Panc1 (cell line): ENCODE results near the gene DLG2. TPM values are rescaled to one million over a fixed set of nuclear protein-coding genes. Genes with fewer than 3 reads are reported as not detected.

Experiments
- ATAC-seq: fragments of 200-7000 bp; cut with Tn5 transposase; 2 replicates; pipeline ENCODE4 v1.9.1; 2020; ENCODE audit warnings: mild to moderate bottlenecking, moderate library complexity
- BruUV-seq: library from RNA; stranded (reverse); fragments of 400-500 nt; replicated peaks from 2 replicates; lab custom pipeline; 2021; lab: Mats Ljungman, UMichigan
- CTCF ChIA-PET: fragments of 300-600 bp; sonication (Branson Sonifier 250); formaldehyde crosslinking; loops from one replicate; lab custom pipeline; 2022; ENCODE audit warnings: antibody characterized with exemption; lab: Charles Lee
- POLR2A ChIA-PET: fragments of 300-600 bp; sonication (Branson Sonifier 250); formaldehyde crosslinking; loops from one replicate; lab custom pipeline; 2022; ENCODE audit warnings: antibody characterized with exemption; lab: Charles Lee
- DNase-seq: peaks from one replicate; pipeline ENCODE4 v3.0.0-alpha.2; 2010; ENCODE audit warnings: low read depth, low spot score
- H3K27ac ChIP-seq: 2 replicates; pipeline ENCODE4 v1.5.1; 2011; ENCODE audit warnings: mild to moderate bottlenecking, low read length, inconsistent platforms
- H3K27me3 ChIP-seq: fragments of 200-500 bp; sonication (Bioruptor generic); 2 replicates; pipeline ENCODE4 v1.6.0; 2014; ENCODE audit warnings: low read length, inconsistent platforms; ENCODE audit not compliant: control insufficient read depth, insufficient read depth
- H3K36me3 ChIP-seq: fragments of 200-500 bp; sonication (Bioruptor generic); 2 replicates; pipeline ENCODE4 v1.5.1; 2014; ENCODE audit warnings: inconsistent platforms, mild to moderate bottlenecking, low read length, moderate library complexity; ENCODE audit not compliant: control insufficient read depth, insufficient read depth
- H3K4me1 ChIP-seq: 2 replicates; pipeline ENCODE4 v1.5.1; 2011; ENCODE audit warnings: inconsistent platforms, mild to moderate bottlenecking, low read length, moderate library complexity; ENCODE audit not compliant: control insufficient read depth, insufficient read depth
- H3K4me3 ChIP-seq, 2 experiments: 2 replicates each; pipeline ENCODE4 v1.5.1; 2011 to 2012; ENCODE audit warnings: low read depth in 2 of 2, low read length in 2 of 2, mild to moderate bottlenecking in 2 of 2, inconsistent platforms in 1 of 2, moderate library complexity in 1 of 2
- H3K9me3 ChIP-seq: fragments of 200-500 bp; sonication (Bioruptor generic); 2 replicates; pipeline ENCODE4 v1.5.1; 2014; ENCODE audit warnings: low read depth, mild to moderate bottlenecking, inconsistent platforms, low read length, moderate library complexity; ENCODE audit not compliant: control insufficient read depth, insufficient read depth
- CTCF ChIP-seq: fragments of 450-650 bp; IDR thresholded peaks from 2 replicates; pipeline ENCODE4 v1.5.1; 2017; ENCODE audit warnings: mild to moderate bottlenecking
- POLR2AphosphoS5 ChIP-seq: IDR thresholded peaks from 2 replicates; pipeline ENCODE4 v1.6.1; 2012; ENCODE audit warnings: mild to moderate bottlenecking, low read depth, low read length, moderate library complexity
- REST ChIP-seq, 2 experiments: IDR thresholded peaks; 2 replicates each; pipeline ENCODE4 v1.6.1; 2011 to 2012; ENCODE audit warnings: low read depth in 2 of 2, control low read depth in 1 of 2, low read length in 1 of 2, mild to moderate bottlenecking in 1 of 2, moderate library complexity in 1 of 2; ENCODE audit not compliant: insufficient read depth in 1 of 2
- SIN3A ChIP-seq: IDR thresholded peaks from 2 replicates; pipeline ENCODE4 v1.6.1; 2012; ENCODE audit warnings: low read depth, mild to moderate bottlenecking, low read length, moderate library complexity, borderline replicate concordance; ENCODE audit not compliant: insufficient read depth
- TCF7L2 ChIP-seq: IDR thresholded peaks from 2 replicates; pipeline ENCODE4 v1.6.1; 2011; ENCODE audit warnings: mild to moderate bottlenecking, low read depth, low read length, inconsistent platforms
- in situ Hi-C: cut with HindIII; loops from 2 replicates; pipeline ENCODE4 v1.10.0; 2016; ENCODE audit warnings: low sequenced_read_pairs, low pct_unique_long_range_greater_than_20kb
- intact Hi-C: fragments of 100-400 bp; cut with micrococcal nuclease; formaldehyde crosslinking; loops from one replicate; pipeline ENCODE4 v1.10.0; 2022; ENCODE audit not compliant: unreplicated experiment
- total RNA-seq: library from RNA; stranded (reverse); gene quantifications from one replicate; pipeline ENCODE4 v1.2.1, GENCODE V29; 2021; ENCODE audit not compliant: unreplicated experiment

DLG2 gene
- total RNA-seq, 1 experiment from 2014 or later: 4.2 TPM

- in situ Hi-C loops: no loop called here
- POLR2A ChIA-PET: interaction anchor here (0.6 to 0.7 kb wide), 2 partner anchors 89 to 229 kb away, joined by 3 to 4 read pairs; no protein-coding TSS in a partner anchor
- Histone ChIP-seq H3K9me3 (no peaks in the 10 kb centered on the region), H3K27ac (no peak overlapping the region), H3K4me3 (no peak overlapping the region), H3K36me3 (no peaks in the 10 kb centered on the region), H3K27me3 (no peaks in the 10 kb centered on the region), H3K4me1 (no peaks in the 10 kb centered on the region)
- DNase-seq (no peak), ATAC-seq (no peak)
- TF ChIP-seq REST (IDR thresholded peaks at IDR 0.05; ENCODE audit: insufficient read depth in 1 of 2, low read depth in 2 of 2, low read length in 1 of 2): no peak
- no peak for TF ChIP-seq POLR2AphosphoS5
- no peak for TF ChIP-seq CTCF
- no peak for TF ChIP-seq TCF7L2
- TF ChIP-seq SIN3A: no peak
- CTCF ChIA-PET: no interaction called here
- intact Hi-C loops: no loop called here
- BruUV-seq: no TSS peak
Observed at GRCh38 chr11:84358034-84358433, 1269.1 kb downstream of the DLG2 start.

DNA sequence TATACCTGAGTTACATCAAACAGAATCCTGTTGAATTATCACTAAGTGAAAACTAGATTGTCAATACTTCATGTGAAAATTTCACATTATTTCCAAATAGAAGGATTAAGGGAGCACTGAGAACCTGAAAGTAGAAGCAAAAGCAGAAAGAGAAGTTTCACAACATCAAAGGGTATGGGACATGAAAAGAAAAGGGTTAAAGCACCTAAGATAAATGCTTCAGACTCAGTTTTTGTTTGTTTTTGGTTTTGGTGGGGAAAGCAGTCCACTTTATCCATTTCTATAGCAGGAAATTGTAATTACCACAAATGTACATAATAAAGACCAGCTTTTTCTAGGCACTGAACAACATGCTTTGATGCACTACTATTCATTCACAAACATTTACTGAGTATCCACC is 1271.2 kb downstream of the DLG2 start:
- no peak for ATAC-seq
- CTCF ChIA-PET: no interaction called here
- TF ChIP-seq CTCF: no peak
- TF ChIP-seq REST (IDR thresholded peaks at IDR 0.05; ENCODE audit: insufficient read depth in 1 of 2, low read depth in 2 of 2, low read length in 1 of 2): no peak
- TF ChIP-seq SIN3A: no peak
- TF ChIP-seq POLR2AphosphoS5: no peak
- TF ChIP-seq TCF7L2: no peak
- no peaks in the 10 kb centered on the region for H3K36me3 ChIP-seq
- H3K4me3 ChIP-seq: no peak overlapping the region
- in situ Hi-C loops: no loop called here
- intact Hi-C loops: no loop called here
- POLR2A ChIA-PET: no interaction called here
- H3K27me3 ChIP-seq: no peaks in the 10 kb centered on the region
- BruUV-seq: no TSS peak
- H3K27ac ChIP-seq: no peak overlapping the region
- H3K9me3 ChIP-seq: no peaks in the 10 kb centered on the region
- H3K4me1 ChIP-seq: no peaks in the 10 kb centered on the region
- no peak for DNase-seq
